ENCODE data around the gene EFNA5.

EFNA5 gene

GRCh38 chr5:107672211-107673038 is 1.7 kb upstream of the EFNA5 start:
- peak; percentile 96 for DNase-seq

DNA sequence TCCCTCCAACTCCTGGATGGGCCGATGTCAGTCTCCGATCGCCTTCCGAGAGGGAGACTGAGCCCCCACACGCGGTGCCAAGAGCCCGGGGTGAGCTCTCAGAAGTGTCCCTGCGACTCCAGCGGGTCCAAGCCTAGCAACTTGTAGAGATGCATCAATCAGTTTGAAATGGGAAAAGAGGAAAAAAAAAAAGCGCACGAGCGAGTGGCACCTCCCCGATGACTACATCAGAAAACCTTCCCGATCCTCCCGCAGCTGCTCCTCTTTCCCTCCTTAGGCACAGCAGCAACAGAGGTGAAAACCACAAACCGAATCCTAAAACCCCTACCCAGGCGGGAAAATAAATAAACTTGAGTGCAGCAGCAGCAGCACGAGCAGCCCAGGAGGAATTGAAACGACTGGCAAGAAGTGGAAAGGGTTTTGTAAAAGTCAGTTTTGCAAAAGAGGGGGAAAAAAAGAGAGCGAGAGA is 1.0 kb upstream of the EFNA5 start:
- DNase-seq: peak; percentile 87

DNA sequence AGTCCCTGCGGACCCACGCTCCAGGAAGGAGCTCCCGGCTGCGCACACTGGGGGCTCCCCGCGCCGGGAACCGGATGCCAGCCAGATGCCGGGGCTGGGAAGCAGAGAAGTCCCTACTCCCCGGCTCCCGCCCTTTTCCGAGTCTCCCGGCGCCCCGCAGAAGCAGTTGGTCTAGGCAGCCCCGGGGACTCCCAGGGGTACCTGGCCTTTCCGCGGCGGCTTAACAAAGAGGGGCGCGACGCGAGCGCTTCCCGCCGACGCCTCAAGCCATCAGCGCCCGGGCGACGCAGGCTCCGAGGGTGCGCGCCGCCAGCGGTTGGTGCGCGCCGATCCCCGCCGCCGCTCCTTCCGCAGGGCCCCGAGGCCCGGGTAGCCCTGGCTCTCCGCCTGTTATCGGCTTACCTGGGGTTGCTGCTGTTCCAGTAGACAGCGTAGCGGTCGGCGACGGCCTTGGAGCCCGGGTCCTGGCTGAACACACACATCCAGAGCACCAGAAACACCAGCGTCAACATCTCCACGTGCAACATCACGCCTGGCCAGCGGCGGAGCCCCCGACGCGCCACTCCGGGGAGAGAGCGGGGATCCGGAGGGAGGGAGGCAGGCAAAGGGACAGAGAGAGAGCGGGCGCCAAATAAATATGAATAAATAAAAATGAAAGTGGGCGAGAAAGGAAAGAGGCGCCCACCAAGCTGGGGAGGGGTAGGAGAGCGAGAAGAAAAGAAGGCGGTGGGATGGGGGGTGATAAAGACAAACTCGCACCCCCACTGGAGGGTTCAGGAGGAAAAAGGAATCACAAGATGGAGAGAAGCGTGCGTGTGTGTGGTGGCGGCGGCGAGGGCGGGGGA is 428 bp downstream of the EFNA5 start:
- no peak for DNase-seq

DNA sequence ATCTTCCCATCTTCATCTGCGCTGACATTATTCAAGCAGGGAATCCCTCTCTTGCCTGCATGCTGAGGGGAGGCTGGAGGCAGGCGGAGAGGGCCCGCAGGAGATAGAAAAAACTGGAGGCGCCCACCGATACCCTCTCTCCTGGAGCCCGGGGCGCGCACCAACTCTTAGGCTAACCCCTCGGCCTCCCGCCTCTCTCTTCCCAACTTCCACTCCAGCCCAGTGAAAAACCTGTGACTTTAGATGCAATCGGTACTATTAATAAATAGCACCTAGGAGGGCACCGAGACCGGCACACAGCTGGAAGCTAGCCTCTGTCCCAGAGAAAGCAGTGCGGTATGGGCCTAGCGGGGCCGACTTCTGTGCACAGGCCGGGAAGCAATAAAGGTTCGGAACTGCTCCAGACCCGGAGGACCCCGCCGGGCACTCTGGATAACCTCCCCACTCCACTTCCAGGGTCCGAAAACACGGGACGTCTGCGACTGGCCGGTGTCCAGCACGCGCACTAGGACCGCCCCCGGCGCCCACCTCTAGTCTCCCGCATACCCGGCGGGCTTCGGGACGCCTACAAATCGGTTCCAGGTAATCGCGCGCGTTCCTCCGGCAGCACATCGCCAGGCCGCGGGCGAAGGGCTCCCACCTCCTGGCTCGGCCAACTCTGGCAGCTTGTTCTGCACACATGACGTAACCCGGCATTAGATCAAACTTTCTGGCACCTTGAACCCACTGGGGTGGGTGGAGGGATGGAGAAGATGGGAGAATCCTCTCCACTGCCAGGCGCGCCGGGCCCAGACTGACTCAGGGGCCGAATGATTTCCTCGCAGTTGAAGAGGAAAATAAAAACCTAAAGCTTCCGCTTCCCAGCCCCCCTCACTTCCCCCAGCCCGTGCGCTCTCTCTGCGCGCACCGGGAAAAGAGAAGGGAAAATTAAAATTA is 1.4 kb downstream of the EFNA5 start:
- peak; percentile 33 for DNase-seq

DNA sequence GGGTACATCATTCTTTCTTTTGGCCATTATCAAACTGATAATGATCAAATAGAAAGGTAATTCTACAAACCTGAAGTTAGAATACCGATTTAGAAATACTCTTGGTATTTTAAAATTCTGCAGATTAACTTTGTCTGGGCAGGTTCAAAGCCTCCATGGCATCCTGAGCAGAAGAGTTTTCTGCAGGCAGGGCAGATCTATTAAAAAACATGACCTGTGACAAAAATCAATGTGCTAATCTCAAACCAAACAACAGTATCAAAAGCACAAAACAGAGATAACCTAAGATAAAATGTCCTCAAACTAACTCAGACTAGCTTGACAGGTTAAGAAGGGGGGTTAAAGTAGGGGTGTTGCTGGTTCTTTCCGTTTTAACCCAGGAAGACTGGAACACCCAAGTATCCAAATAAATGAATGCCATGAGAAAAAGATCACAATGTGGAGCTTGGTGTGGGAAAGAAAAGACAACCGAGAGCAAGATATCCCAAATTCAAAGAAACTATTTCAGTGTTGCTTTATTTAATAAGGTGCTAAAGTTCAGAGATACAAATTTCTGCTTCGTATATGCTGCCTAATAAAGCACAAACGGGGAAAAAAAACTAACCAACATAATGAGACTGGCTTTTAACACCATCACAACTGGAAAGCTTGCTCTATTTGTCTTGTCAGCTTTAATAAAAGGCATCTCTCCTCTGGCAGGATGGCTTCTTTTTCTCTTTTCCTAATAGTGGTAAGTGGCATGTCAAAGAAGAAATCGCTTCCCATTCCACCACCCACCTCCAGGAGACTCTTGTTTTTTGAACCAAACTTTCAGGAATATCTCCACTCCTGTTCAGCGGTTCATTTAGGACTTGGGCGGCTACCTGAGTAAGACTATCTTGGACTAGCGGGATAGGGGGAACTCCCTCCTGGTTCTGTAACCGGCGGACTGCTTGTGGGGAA is 2.3 kb downstream of the EFNA5 start:
- peak; percentile 14 for DNase-seq

DNA sequence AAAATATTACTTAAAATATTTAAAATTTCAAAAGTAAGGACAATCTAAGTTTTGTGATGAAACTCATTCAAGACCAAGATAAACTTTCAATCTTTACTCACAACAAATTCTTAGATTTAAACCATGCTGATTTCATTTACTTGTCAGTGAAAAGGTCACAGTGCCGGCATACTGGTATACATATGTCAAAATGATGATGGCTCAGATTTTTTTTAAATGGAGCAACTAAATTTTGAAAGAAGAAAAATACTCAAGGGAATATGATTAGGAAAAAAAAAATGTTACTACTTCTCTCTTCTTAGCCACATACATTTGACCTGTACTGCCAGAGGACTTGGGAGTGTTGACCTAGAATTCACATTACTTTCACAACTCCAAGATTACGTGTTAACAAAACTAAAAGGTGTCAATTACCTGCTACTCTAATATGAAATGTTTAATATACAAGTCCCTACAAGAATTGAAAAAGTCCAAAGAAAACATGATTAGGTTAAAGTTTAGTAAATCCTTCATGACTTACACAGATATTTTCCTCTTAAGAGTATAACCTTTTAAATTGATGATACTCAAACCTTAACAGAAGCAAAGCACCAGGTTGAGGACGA is 4.6 kb downstream of the EFNA5 start:
- no peak for DNase-seq

DNA sequence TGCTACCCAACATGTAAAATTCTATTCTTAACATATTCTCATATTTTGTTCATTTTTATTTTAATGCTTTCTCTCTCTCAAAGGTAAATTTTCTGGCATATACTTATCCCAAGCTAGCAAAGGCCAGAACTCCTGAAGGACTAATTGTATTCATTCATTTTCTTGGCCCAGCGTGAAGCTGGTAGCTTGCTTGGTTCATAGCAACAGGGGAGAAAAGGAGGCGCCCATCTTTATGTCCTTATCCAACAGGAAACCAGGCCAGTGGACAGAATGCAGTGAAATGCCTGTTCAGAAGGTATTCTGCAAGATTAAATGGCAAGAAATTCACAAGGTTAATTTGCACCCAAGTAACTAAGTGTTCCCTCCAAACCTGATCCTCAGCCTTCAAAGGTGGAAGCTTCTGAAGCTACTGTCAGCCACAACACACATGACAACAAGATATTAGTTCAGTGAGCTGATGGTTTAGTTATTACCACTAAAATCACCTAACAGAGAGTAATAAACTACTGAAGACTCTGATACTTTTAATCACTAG is 5.6 kb downstream of the EFNA5 start:
- peak; percentile 42 for DNase-seq

DNA sequence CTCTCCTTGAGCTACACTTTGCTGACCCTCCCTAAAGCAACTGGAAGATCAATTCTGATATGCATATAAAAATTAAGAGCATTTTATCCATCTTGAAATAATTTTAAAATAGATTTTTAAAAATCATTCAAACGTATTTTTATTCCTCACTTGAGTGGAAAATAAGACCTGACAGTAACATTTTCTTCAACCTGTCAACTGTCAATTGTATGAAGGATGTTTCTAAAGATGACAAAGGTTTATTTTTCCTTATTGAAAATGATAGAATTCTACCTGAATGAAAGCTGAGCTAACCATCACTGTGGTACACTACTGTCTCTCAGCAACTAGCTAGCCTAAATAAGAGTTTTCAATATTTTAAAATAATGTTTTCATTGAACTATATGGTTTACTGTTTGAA is 7.0 kb downstream of the EFNA5 start:
- no peak for DNase-seq

DNA sequence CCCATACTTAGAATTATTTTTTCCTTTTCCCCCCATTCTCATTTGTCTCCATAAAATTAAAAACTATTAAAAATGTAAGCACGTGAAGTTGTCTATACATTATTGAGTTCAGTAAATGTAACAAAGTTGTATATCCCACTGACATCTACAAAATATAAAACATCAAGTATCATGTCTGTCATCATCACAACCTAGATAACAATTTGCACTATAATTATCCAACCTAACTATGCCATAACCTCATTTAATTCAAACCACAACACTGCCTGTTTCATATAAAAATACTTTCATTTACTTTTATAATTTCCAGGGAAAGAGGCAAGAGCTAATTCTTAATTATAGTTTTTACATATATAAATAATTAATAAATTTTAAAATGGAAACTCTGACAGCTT is 9.1 kb downstream of the EFNA5 start:
- no peak for DNase-seq

- DNase-seq: no peak
Observed at GRCh38 chr5:107661038-107661649, 9.6 kb downstream of the EFNA5 start.

GRCh38 chr5:107658528-107658927 is 12.2 kb downstream of the EFNA5 start:
- DNase-seq: no peak

GRCh38 chr5:107655831-107656230 is 14.9 kb downstream of the EFNA5 start:
- DNase-seq: no peak

DNA sequence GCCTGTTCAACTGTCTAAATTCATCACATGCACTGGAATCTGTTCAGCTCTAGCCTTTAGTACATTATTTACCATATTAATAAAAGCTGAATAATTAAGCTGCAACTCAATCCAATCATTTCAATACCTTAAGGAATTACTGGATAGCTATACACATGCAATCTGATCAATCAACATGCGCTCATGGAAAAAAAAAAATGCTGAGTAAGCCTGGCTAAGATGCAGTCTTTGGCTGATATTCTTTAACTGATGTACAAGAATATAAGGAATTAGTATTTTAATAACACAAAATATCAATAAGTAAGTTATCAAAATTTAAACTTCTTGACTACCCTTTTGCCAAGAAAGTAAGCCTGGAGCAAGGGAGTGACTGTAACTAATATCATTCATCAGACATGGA is 15.9 kb downstream of the EFNA5 start:
- no peak for DNase-seq

DNA sequence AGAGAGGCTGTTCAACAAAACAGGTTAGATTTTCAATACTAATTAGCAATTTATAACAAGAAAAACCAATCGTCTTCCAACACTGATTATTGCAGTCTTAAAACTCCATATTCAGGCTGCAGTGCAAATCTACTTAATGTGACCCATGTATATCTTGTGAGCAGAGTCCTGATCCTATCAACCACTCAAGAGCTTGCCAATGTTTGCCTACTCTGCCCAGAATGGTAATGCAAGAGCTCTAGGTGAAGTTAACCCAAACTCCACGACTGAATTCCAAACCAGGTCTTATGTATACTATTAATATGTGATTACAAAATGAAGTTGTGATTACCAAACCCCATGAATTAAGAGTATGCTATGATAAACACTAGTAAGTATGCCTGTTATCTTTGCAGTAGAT is 17.1 kb downstream of the EFNA5 start:
- DNase-seq: peak; percentile 10

GRCh38 chr5:107652839-107653607 is 17.7 kb downstream of the EFNA5 start:
- DNase-seq: no peak

DNA sequence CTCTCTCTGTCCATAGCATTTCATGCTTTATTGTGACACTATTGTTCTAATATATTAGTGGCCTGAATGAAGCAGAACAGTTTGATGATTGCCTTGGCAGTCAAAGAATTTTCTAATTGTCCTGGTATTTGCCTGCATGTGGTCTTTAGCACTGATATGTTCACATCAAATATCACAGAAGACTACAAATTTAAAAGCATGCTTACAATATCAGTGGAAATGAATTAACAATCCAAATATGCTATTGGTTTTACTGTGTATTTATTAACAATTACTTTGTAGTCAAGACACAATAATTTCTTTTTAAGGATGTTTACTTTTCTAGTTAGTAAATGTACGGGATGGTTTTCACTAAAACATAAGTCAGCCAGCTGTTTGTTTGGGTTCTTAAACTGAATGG is 18.3 kb downstream of the EFNA5 start:
- no peak for DNase-seq

- no peak for DNase-seq
Observed at GRCh38 chr5:107651325-107651724, 19.4 kb downstream of the EFNA5 start.

- DNase-seq: no peak
Observed at GRCh38 chr5:107646418-107646817, 24.3 kb downstream of the EFNA5 start.

DNA sequence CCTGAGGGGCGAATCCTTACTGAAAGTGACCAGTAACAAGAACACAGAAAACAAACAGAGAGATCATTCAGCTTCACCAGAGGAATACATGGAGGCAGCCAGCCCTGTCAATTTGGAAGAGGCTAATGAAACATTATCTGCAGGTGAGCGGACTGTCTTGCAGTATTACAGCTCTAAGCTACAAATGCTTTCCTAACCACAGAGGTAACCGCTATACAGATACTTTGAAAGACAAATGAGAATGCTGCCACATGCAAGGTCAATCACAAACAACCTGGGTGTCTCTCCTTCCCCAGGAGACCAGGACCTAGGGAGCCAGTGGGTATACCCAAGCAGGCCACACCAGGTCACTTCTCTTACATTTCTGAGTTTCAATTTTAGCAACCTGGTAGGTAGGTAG is 30.2 kb downstream of the EFNA5 start:
- DNase-seq: no peak

DNA sequence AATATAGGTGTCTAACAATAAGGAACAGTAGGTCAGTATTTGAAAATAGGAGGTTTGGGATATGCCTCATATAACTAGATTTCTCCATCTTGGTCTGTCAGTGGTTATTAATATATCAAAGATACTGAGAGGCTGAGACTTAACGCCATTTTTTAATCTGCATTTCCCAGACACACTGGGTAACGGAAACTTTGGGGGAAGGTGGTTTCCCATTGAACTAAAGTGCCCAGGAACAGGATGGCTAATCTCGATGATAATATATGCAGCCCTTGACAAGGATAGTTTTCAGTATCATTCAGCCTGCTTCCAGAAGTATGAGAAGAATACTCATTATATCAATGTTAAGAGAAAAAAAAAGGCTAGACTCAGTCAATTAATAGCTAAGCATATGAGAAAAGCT is 30.7 kb downstream of the EFNA5 start:
- DNase-seq: no peak
